HG02571 (cell line): Measurements from ENCODE around the gene EPX.

Experiments
- ATAC-seq: cut with Tn5 transposase; IDR thresholded peaks from one replicate; pipeline ENCODE4 v1.9.1; 2021; ENCODE audit warnings: mild to moderate bottlenecking, moderate library complexity; ENCODE audit not compliant: unreplicated experiment

The EPX gene

DNA sequence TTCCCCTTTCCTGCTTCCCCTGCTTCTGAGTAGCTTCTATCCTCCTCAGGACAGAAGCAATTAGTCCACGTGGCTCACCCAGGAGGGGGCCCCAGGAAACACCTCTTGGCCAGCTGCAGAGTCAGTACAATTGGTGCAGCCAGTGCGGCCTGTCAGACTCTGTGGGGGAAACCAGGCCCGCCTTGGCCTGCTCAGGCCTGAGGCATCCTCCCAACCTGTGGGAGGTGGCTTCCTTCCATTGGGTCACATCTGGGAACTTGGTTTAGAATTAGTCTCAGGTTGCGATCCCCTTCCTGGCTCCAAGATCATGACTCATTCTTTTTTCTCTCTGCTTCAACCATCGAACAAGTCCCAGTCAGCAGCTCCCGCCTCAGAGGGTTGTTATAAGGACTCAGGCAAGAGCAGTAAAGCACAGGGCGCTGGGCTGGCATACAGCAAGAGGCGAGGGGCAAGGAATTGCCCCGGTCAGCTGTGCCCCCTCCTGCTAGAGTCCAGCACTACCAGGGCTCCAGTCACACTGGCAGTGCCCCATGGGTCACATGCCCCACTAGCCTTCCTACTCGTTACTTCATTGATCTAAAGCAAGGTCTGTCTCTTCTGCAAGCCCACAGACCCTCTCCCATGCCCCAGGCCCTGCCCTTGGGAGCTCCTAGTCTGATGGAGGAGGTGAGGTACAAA, 8.1 kb upstream of the EPX start:
- no peak for ATAC-seq

DNA sequence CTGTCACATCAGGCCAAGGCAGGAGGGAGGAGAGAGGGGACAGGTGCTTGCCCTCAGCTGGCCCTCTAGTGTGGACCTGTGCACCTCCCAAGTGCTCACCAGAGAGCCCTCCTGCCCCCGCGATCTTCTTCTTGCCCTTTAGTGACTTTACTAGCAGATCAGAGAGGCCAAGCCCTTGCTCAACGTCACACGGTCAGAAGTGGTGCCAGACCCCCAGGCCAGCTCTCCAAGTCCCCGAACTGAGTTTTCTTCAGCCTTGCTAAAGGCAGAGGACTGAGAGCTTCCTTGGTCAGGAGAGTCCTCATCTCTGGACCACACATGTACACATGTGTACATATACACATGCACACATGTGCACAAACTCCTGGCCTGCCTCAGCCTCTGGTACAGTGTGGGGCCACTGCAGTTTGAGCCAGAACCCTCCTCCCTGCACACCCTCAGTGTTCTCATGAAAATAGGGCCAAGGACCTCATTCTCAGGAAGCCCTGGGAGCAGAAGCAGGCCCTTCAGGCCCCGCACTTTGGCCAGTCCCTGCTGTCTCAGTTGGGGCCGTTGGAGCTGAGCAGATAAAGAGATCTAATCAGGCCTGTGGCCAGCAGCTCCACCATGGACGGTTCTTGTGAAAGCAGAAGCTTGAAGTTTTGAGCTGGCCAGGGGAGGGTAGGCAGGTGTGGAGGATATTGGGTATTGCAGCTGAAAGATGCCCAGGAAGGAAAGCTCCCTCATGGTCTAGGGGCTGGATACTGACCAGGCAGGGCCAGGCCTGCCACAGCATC, 7.4 kb upstream of the EPX start:
- ATAC-seq = no peak

DNA sequence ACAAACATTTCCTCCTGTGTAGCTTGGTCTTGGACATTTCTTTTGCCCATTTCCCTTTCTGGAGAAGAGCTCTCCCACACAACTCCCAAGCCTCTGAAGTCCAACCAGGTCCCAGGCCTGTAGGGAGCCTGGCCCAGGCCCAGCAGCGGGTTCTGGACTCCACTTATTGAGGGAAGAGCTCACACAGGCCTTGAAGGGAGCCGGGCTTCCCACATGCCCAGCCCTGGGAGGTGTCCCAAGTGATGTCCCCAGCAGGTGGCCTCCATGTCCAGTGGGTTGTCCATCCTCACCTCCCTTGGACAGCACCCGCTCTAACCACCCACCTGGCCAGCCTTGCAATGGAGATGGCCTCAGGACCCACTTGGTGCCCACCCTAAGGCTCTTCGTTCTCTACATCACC, 5.9 kb upstream of the EPX start:
- ATAC-seq = no peak

DNA sequence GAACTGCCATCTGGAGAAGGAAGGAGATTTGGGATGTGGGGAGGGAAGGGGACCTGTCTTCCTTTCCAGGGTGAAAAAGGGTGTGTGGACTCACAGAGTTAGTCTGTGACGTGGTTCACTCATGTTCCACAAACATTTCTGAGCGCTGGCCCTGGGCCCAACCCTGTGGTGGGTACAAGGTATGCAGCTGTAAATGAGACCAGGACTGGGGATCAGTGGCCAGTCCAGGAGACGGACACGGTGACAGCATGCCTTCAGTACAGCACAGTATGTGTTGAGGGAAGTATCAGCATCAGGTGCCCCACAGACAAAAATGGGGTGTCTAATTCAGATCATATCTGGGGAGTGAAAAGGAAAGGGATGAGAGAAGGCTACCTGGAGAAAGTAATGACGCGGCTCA, 5.5 kb upstream of the EPX start:
- no peak for ATAC-seq

DNA sequence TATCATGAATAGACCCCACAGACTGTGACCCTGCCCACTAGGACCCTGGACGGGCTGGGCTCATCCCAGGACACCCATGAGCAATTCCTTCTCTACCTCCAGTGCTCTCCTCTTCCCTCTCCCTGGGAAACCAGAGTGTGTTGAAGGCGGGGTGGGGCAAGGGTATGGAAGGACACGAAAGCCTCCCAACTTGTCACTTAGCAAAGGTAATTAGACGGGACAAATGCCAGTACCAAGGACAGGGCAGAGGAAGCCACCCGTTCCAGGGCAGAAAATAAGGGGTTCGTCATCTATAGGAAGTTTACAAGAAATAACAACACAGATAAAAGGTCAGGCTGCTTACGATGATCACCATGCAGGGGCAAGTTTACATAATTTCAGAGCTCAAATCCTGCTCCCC, 4.9 kb upstream of the EPX start:
- ATAC-seq = no peak

DNA sequence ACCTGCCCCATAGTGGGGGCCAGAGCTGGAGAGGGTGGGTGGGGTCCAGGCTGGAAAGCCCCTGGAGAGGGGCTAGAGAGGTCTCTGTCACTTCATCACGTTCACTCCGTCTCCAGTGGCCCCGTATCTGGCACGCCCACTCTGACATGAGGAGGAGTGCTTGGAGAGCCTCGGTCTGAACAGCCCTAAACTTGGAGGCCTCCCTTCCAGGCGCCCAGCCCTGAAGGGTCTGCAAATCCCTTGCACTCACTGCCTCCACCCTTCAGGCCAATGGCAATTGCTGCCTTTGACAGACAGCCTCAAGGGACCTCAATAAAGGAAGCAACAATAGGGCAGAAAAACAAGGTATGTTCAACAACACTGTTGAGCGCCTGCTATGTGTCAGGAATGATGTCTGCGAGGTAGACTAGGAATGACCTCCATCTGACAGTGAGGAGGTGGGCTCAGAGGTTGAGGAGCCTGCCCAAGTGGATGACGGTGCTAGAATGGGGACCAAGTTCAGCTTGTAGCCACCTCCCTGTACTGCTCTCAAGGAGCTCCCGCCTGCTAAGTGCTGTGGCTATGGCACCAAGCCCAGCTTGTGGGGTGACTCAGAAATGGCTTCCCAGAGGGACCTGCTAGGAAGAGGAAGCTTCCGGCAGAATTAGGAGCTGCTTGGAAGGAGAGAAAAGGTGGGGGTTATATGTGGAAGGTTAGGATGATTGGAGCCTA, 2.9 kb upstream of the EPX start:
- ATAC-seq = no peak

DNA sequence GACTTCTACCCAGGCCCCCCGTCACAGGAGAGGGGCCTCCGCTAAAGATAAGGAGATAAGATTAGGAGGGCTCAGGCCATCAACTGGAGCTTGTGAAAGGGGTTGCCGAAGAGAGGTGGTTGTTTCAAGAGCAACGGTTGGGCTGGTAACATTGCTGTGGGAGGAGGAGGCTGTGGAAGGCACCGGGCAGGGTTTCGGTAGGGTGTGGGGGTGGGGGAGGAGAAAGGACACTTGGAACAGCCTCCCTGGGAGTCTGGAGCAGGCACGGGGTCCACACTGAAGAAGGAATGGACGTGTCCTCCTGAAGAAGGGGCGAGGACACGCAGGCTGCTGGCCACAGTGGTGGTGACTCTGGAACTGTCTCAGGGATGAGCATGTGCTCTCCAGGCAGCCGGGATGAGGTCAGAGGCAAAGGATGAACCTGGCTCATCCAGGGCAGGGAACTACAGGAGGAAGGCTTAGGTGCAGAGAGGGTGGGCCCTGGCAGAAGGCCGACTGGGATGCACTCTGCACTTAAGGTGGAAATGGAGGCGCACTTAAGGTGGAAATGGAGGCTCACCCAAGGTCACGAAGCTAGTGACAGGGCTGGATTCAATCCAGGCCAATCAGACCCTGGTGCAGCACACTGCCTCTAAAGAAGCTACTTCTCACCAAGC, 1.2 kb upstream of the EPX start:
- no peak for ATAC-seq

DNA sequence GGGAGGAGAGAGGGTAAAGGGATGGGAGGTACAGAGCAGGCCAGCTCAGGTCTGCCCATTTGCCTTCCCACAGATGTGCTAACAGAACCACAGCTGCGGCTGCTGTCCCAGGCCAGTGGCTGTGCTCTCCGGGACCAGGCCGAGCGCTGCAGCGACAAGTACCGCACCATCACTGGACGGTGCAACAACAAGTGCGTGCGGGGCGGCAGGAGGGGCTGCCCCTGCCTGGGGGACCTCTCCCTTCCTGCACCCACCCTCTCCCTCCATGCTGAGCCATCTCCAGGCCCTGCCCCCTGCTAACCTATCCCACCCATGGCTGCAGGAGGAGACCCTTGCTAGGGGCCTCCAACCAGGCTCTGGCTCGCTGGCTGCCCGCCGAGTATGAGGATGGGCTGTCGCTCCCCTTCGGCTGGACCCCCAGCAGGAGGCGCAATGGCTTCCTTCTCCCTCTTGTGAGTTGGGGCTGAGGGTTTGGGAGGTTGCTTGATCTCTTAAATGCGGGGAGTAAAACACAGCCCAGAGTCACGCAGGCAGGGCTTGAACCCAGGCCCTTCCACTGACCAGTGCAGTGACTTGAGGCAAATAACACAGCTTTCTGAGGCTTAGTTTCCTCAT, 1.2 kb downstream of the EPX start:
- ATAC-seq = no peak

DNA sequence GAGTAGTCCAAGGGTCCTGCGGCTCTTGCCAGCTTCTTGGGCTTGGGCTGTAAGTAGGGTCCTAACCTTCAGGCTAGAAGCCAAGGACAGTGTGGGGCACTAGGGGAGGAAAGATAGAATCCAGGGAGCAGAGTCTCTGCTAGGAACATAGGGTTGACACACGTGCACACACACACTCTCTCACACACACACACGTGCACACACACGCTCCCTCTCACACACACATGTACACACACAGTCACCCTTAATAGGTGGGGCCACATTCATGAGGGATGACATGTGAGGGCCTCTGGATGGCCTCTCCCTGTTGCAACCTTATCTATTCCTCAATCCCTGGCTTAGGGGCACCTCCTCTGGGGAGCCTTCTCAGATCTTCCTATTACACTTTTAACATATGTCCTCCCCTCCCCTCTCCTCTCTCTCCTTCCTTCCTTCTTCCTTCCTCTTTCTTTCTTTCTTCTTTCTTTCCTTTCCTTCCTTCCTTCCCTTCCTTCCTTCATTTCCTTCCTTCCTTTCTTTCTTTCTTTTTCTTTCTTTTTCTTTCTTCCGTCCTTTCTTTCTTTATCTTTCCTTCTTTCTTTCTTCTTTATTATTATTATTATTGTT, 3.1 kb downstream of the EPX start:
- ATAC-seq = no peak

DNA sequence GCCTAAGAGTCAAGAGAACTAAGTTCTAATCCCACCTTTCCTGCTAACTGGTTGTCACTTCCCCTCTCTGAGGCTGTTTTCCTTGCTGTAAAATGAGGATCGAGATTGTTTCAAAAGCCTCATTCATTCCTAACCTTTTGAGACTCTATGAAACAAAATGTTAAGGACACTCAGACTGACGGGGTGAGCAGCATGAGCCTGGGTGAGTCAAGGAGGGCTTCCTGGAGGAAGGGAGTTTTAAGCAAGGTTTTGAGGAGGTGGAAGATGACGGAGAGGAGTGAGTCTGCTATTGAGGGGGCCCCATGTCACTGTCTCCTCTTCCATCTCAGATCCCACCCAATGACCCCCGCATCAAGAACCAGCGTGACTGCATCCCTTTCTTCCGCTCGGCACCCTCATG, 4.1 kb downstream of the EPX start:
- ATAC-seq = no peak

DNA sequence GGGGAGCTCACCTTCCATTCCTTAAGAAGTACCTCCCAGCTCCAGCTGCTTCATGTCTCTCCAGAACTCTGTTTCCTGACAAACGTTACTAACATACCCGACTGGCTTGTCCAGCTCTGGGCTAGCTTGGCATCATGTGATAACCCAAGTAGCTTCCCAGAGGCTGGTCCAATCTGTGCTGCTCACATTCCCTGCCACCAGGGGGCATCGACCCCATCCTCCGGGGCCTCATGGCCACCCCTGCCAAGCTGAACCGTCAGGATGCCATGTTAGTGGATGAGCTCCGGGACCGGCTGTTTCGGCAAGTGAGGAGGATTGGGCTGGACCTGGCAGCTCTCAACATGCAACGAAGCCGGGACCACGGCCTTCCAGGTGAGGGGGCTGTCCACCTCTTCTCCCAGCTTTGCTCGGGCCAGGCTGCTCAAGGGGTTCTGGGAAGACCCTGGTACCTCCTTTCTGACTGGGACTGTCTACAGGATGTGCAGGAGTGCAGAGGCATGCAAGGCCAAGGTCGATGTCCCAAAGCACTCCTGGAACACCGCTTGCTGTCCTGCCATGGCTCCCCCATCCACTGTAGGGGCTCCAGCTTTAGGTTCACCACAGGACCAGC, 7.6 kb downstream of the EPX start:
- no peak for ATAC-seq

DNA sequence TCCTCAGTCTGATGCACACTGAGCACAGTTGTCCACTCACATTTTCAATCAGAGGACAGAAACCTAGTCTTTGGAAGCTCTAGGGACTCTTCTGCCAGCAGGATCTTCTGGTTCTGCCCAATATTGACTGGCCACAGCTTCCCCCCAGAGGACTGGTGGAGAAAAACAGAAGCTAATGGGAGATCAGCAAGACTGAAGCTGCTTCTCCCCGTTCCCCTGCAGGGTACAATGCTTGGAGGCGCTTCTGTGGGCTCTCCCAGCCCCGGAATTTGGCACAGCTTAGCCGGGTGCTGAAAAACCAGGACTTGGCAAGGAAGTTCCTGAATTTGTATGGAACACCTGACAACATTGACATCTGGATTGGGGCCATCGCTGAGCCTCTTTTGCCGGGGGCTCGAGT, 10.3 kb downstream of the EPX start:
- ATAC-seq = no peak

DNA sequence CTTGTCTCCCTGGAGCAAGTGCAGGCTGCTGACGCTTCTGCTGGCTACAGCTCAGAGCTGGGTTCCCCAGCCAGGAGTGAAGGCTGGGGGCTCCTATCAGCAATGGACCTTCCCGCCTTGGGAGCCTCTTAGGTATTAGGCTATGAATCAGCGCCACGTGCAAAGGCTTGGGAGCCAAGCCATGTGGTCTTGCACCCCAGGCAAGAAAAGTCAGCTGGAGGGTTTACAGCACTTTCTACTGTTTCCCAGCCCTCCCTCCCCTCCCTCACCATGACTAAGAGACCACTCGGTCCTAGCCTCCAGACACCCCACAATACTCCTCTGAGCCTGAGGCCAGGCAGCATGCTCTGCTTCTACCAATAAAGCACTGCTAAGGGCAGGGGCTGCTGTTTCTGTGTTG, 12.3 kb downstream of the EPX start:
- no peak for ATAC-seq

DNA sequence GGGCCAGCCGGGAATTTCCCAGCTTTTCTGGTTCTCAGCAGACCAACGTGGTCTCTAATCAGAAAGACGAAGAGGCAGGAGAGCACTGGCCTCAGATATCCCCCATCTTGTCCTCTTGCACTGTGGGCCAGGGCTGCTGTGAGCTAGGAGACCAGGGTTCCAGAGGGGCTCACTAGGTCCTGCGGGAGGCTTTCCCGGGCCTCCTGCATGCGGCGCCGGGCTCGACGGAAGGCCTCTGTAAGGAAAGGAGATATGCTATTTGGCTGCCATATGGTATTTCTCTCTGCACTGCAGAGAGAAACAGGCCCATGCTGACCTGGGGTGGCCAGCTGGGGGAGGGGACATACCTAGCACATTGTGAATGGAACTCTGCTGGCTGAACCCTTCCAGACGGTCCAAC, 13.4 kb downstream of the EPX start:
- no peak for ATAC-seq

DNA sequence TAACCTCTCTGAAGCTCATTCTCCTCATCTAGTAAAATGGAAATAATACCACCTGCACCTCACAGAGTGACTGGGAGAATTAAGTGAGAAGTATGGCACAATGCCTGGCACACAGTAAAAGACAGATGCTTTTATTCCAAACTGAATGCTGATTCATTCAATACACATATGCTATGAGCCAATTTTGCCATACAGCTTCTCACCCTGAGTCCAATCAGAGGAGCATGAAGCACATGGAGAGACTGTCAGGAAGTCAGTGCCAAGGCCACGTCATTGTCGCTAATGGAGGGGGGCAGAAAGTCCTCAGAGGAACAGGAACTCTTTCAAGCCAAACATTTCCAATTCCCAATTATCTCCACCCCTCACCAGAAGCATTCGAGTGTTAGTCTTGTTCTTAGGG, 14.9 kb downstream of the EPX start:
- ATAC-seq = no peak

DNA sequence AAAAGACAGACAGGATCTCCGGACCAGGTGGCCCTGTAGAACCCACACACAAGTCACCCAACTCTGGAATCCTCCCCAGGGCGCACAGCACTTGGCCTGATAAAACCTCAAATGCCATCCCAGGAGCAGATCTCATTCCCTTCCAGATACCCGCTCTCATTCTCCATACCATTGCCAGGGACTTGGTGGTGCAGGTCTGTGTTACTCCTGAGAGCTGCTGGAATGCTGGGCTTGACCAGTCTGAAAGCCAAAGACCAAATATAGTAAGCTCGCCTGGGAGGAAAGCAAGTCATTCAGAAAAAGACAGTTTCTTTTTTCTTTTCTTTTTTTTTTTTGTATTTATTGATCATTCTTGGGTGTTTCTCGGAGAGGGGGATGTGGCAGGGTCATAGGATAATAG, 15.8 kb downstream of the EPX start:
- no peak for ATAC-seq

DNA sequence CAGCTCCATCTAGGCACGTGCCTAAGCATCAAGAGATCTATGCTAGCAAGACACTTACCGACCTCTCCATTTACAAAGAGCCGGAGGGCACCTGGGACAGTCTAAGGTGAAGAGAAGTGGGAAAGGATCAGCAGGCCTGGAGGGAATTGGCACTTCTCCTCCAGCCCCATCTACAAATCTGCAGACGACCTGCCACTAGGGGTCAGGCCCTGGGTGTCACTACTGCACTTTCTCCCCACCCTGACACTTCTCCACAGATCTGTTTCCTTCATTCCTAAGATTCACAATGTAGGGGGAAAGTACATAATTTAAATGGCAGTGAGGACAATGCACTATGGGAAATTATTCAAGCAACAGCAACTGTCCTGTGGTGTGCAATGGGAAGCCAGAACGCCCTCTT, 18.4 kb downstream of the EPX start:
- no peak for ATAC-seq

DNA sequence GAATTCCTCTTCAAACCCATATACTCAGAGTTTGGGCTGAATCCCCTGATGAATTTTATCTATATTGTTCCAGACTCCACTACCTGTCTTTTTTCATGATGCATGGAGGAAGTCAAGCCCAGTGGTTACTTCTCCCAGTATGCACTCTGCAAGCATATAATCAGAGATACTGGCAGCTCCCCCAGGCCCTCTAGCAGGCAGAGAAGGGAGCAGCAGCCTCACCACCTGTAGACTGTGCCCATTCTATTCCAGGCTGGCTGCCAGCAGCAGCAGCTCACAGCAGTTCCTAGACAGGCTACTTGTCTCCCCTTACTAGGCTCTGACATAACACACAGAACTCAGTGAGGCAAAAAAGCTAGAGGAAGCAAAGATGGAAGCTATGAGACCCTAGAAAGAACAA, 23.2 kb downstream of the EPX start:
- no peak for ATAC-seq

DNA sequence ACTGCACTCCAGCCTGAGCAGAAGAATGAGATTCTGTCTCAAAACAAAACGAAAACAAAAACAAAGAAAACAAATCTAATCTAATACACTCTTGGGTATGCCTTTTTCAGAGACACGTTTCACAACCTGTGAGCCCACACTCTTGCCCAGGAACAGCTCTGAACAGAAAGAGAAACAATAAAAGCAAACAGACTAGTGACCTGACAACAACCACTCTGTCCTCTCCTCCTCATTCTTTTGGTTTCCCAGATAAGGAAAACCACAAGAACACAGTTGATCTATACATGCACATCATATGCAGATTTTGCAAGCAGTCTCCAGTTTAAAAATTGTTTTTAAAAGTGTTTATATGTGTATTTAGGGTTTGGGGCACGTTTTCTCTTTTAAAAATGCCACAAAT, 25.2 kb downstream of the EPX start:
- ATAC-seq = no peak

DNA sequence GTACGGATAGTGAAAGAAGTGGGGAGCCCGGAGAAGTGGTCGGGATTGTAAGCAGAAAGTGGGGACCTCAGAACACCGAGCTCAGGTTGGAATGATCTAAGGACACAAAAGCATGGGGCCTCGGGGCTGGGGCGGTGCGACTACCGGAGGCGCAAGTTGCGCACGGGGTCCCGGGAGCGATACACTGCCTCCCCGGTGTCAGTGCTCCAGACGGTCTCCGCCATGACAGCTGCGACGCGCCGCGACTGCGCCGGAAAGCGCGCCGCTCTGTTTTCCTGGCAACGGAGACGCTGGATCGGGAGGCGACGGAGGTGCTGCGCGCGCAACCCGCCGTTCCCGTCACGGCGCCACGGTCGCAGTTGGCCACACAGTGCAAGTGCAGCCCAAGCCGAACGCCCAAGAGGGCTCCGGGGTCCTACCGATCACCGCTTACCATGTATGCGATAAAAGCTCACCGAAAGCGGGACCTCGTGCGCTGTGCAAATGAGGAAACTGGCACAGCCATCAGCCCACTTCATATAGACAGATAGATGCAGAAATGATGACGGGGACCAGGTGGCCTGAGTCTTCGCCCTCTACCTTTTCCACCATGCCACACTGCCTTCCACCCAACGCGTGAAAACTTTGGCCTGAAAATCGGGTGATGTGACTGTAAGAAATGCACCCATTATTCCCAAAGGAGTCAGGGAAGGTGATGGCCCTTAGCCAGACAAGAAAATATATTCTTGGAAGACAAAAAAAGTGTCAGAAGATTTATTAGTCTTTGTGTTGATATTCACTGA, 26.7 kb downstream of the EPX start, which contains the start of gene MKS1:
MKS1 (minus strand) TSS at position 249 of the 782 bp plus-strand sequence; CDS start at position 224, 25 bp downstream.
- peak; percentile 93 for ATAC-seq
